ENCODE data around the gene CRLF2. TPM values are rescaled to one million over a fixed set of nuclear protein-coding genes. Genes with fewer than 3 reads are reported as not detected.
"Not testable (repeated sequence)": the region's sequence is repeated elsewhere in the genome, so short reads cannot be mapped to it uniquely, and the experiment has no call there.

The CRLF2 gene
- total RNA-seq, 1 experiment from 2014 or later, result 0.76 TPM

GRCh38 chrX:1172496-1172895 is 40.0 kb downstream of the CRLF2 start:
- Histone ChIP-seq H3K4me2 (no peak overlapping the region), H3K36me3 (ENCODE audit: low read depth) (no peaks in the 10 kb centered on the region), H3K4me3 (no peak overlapping the region), H4K20me1 (ENCODE audit: insufficient read depth) (no peaks in the 10 kb centered on the region), H3K9me2 (ENCODE audit: insufficient read depth) (no peaks in the 10 kb centered on the region), H3K27me3 (ENCODE audit: insufficient read depth, low read depth) (no peaks in the 10 kb centered on the region), H3F3A (ENCODE audit: insufficient read depth, low read depth) (peaks cover 14% of the 10 kb centered on the region; the same call in 1 of the 2 replicates), H2AFZ (no peak overlapping the region), H3K79me2 (ENCODE audit: low read depth) (no peaks in the 10 kb centered on the region), H3K9me3 (ENCODE audit: insufficient read depth, low read depth) (no peaks in the 10 kb centered on the region), H3K27ac (no peak overlapping the region), H3K4me1 (replicated peaks; ENCODE audit: insufficient read depth) (no peaks in the 10 kb centered on the region)
- DNase-seq, result no peak
- TF ChIP-seq EZH2 (IDR thresholded peaks at IDR 0.05; ENCODE audit: low read depth), result no peak
- TF ChIP-seq CTCF (conservative IDR thresholded peaks at IDR 0.05), result no peak
- intact Hi-C loops (cut with micrococcal nuclease; ENCODE audit: unreplicated experiment), result no loop called here
- CTCF ChIA-PET, result no interaction called here
- BruUV-seq (replicated peaks), result no TSS peak
- POLR2A ChIA-PET (ENCODE audit: unreplicated experiment), result no interaction called here

GRCh38 chrX:1171915-1172314 is 40.5 kb downstream of the CRLF2 start:
- H3K9me2 ChIP-seq (ENCODE audit: insufficient read depth); CTCF ChIA-PET; intact Hi-C loops (cut with micrococcal nuclease; ENCODE audit: unreplicated experiment); H3K27ac ChIP-seq; DNase-seq; H3K36me3 ChIP-seq (ENCODE audit: low read depth); H3K4me1 ChIP-seq (replicated peaks; ENCODE audit: insufficient read depth); H4K20me1 ChIP-seq (ENCODE audit: insufficient read depth); H3K27me3 ChIP-seq (ENCODE audit: insufficient read depth, low read depth); H3K9me3 ChIP-seq (ENCODE audit: insufficient read depth, low read depth); H2AFZ ChIP-seq; H3K4me3 ChIP-seq; BruUV-seq (replicated peaks); H3K4me2 ChIP-seq; H3K79me2 ChIP-seq (ENCODE audit: low read depth); POLR2A ChIA-PET (ENCODE audit: unreplicated experiment): not testable (repeated sequence)
- H3F3A ChIP-seq (ENCODE audit: insufficient read depth, low read depth), result peaks cover 17% of the 10 kb centered on the region; the same call in 1 of the 2 replicates

- no TSS peak for BruUV-seq (replicated peaks)
- Histone ChIP-seq H3K4me2 (no peak overlapping the region), H3K27ac (no peak overlapping the region), H2AFZ (no peak overlapping the region), H3K36me3 (ENCODE audit: low read depth) (no peaks in the 10 kb centered on the region), H3K9me2 (ENCODE audit: insufficient read depth) (no peaks in the 10 kb centered on the region), H4K20me1 (ENCODE audit: insufficient read depth) (no peaks in the 10 kb centered on the region), H3K79me2 (ENCODE audit: low read depth) (no peaks in the 10 kb centered on the region), H3F3A (ENCODE audit: insufficient read depth, low read depth) (peaks cover 14% of the 10 kb centered on the region; the same call in 1 of the 2 replicates), H3K4me3 (no peak overlapping the region), H3K27me3 (ENCODE audit: insufficient read depth, low read depth) (no peaks in the 10 kb centered on the region), H3K4me1 (replicated peaks; ENCODE audit: insufficient read depth) (no peaks in the 10 kb centered on the region), H3K9me3 (ENCODE audit: insufficient read depth, low read depth) (no peaks in the 10 kb centered on the region)
- CTCF ChIA-PET, result no interaction called here
- TF ChIP-seq EZH2 (IDR thresholded peaks at IDR 0.05; ENCODE audit: low read depth) (no peak), CTCF (conservative IDR thresholded peaks at IDR 0.05) (no peak)
- no peak for DNase-seq
- POLR2A ChIA-PET (ENCODE audit: unreplicated experiment), result no interaction called here
- intact Hi-C loops (cut with micrococcal nuclease; ENCODE audit: unreplicated experiment), result no loop called here
Measured at GRCh38 chrX:1170243-1170642, 42.2 kb downstream of the CRLF2 start.

GRCh38 chrX:1169189-1169588 is 43.3 kb downstream of the CRLF2 start:
- no peak for DNase-seq
- Histone ChIP-seq H3K27me3 (ENCODE audit: insufficient read depth, low read depth) (no peaks in the 10 kb centered on the region), H2AFZ (no peak overlapping the region), H3K4me1 (replicated peaks; ENCODE audit: insufficient read depth) (no peaks in the 10 kb centered on the region), H4K20me1 (ENCODE audit: insufficient read depth) (no peaks in the 10 kb centered on the region), H3K9me3 (ENCODE audit: insufficient read depth, low read depth) (no peaks in the 10 kb centered on the region), H3F3A (ENCODE audit: insufficient read depth, low read depth) (peaks cover 10% of the 10 kb centered on the region; the same call in 1 of the 2 replicates), H3K36me3 (ENCODE audit: low read depth) (no peaks in the 10 kb centered on the region), H3K9me2 (ENCODE audit: insufficient read depth) (no peaks in the 10 kb centered on the region), H3K4me2 (no peak overlapping the region), H3K79me2 (ENCODE audit: low read depth) (no peaks in the 10 kb centered on the region), H3K4me3 (no peak overlapping the region), H3K27ac (no peak overlapping the region)
- TF ChIP-seq CTCF (conservative IDR thresholded peaks at IDR 0.05) (no peak), EZH2 (IDR thresholded peaks at IDR 0.05; ENCODE audit: low read depth) (no peak)
- ChIA-PET CTCF (no interaction called here), POLR2A (ENCODE audit: unreplicated experiment) (no interaction called here)
- no TSS peak for BruUV-seq (replicated peaks)
- intact Hi-C loops (cut with micrococcal nuclease; ENCODE audit: unreplicated experiment), result no loop called here

Measured in PC-9 (cell line).